GM12878 (cell line): ENCODE data around the gene WBP11. TPM values are rescaled to one million over a fixed set of nuclear protein-coding genes. Genes with fewer than 3 reads are reported as not detected.

Source experiments
- ATAC-seq: fragments of 200-7000 bp; cut with Tn5 transposase; 3 replicates; pipeline ENCODE4 v1.9.1; 2020; ENCODE audit warnings: mild to moderate bottlenecking, moderate library complexity
- BruUV-seq: library from RNA; stranded (reverse); fragments of 400-500 nt; replicated peaks from 2 replicates; lab custom pipeline; 2021; lab: Mats Ljungman, UMichigan
- CTCF ChIA-PET: fragments of 300-600 bp; sonication (Branson Sonifier 250); formaldehyde crosslinking; extraction: SDS; loops from one replicate; lab custom pipeline; 2021; ENCODE audit warnings: inconsistent platforms; lab: Yijun Ruan, JAX
- POLR2A ChIA-PET: fragments of 350-600 bp; formaldehyde crosslinking; extraction: SDS; loops from one replicate; lab custom pipeline; 2021; ENCODE audit warnings: inconsistent platforms; lab: Charles Lee
- RAD21 ChIA-PET: fragments of 300-600 bp; sonication (Branson Sonifier 250); formaldehyde crosslinking; loops from one replicate; lab custom pipeline; 2023; ENCODE audit warnings: antibody characterized with exemption; ENCODE audit not compliant: unreplicated experiment; lab: Charles Lee
- SMC1A ChIA-PET: fragments of 300-600 bp; sonication (Branson Sonifier 250); formaldehyde crosslinking; loops from one replicate; lab custom pipeline; 2023; ENCODE audit not compliant: unreplicated experiment, uncharacterized antibody; lab: Charles Lee
- DNase-seq: peaks from one replicate; pipeline ENCODE4 v3.0.0-alpha.2; 2011; ENCODE audit warnings: low read depth, low spot score
- FAIRE-seq: peaks from 3 replicates; lab custom pipeline; 2011; peaks lifted over from hg19 to GRCh38; lab: Jason Lieb, UNC
- H2AFZ ChIP-seq: 2 replicates; pipeline ENCODE4 v1.6.0; 2011; ENCODE audit warnings: low read depth, low read length, control low read depth; ENCODE audit not compliant: control insufficient read depth
- H3K27ac ChIP-seq: 2 replicates; pipeline ENCODE4 v1.5.1; 2011; ENCODE audit warnings: control low read depth; ENCODE audit not compliant: control insufficient read depth, insufficient read depth
- H3K27me3 ChIP-seq, 2 experiments: replicated peaks in 1 of 2; 2 replicates each; pipeline versions ENCODE4 v1.6.0 to v1.6.1; 2011; ENCODE audit warnings: low read length in 1 of 2; ENCODE audit not compliant: control insufficient read depth in 2 of 2, insufficient read depth in 2 of 2
- H3K36me3 ChIP-seq, 2 experiments: 2 replicates each; pipeline ENCODE4 v1.5.1; 2011; ENCODE audit warnings: low read length in 1 of 2; ENCODE audit not compliant: control insufficient read depth in 2 of 2, insufficient read depth in 2 of 2
- H3K4me1 ChIP-seq: 2 replicates; pipeline ENCODE4 v1.6.1; 2011; ENCODE audit warnings: mild to moderate bottlenecking, low read length, moderate library complexity, mixed read lengths; ENCODE audit not compliant: control insufficient read depth, insufficient read depth
- H3K4me2 ChIP-seq: 2 replicates; pipeline ENCODE4 v1.6.0; 2011; ENCODE audit warnings: control low read depth; ENCODE audit not compliant: control insufficient read depth, insufficient read depth
- H3K4me3 ChIP-seq: fragments of 200-600 bp; sonication (generic); 2 replicates; pipeline ENCODE4 v1.5.1; 2016
- H3K79me2 ChIP-seq: 2 replicates; pipeline ENCODE4 v1.6.0; 2011; ENCODE audit warnings: low read length; ENCODE audit not compliant: control insufficient read depth, insufficient read depth
- H3K9ac ChIP-seq: 2 replicates; pipeline ENCODE4 v1.8.0; 2011; ENCODE audit warnings: low read length, control low read depth, mixed read lengths; ENCODE audit not compliant: control insufficient read depth, insufficient read depth
- H3K9me3 ChIP-seq: replicated peaks from 3 replicates; pipeline ENCODE4 v1.5.1; 2011; ENCODE audit warnings: mild to moderate bottlenecking, low read length; ENCODE audit not compliant: control insufficient read depth, insufficient read depth
- H4K20me1 ChIP-seq: 2 replicates; pipeline ENCODE4 v1.6.0; 2011; ENCODE audit not compliant: control insufficient read depth, insufficient read depth
- CBX5 ChIP-seq: sonication (generic); IDR thresholded peaks from 2 replicates; pipeline ENCODE4 v1.6.1; 2016; ENCODE audit warnings: low read depth, moderate library complexity, mild to moderate bottlenecking, inconsistent platforms
- EP300 ChIP-seq, 2 experiments: fragments of 150-350 bp in 1 of 2; IDR thresholded peaks; 2 replicates each; pipeline ENCODE4 v1.6.1; 2011 to 2012; ENCODE audit warnings: low read depth in 2 of 2, low read length in 2 of 2, borderline replicate concordance in 1 of 2, improper control_type of control experiment in 1 of 2, inconsistent platforms in 1 of 2; ENCODE audit not compliant: control insufficient read depth in 1 of 2
- FOXM1 ChIP-seq: IDR thresholded peaks from 2 replicates; pipeline ENCODE4 v1.6.1; 2012; ENCODE audit warnings: low read depth, mild to moderate bottlenecking, inconsistent platforms, low read length, moderate library complexity
- HDAC6 ChIP-seq: fragments of 200-600 bp; sonication (generic); IDR thresholded peaks from one replicate; pipeline ENCODE4 v1.8.0; 2017; ENCODE audit warnings: antibody characterized with exemption; ENCODE audit not compliant: unreplicated experiment
- IKZF1 ChIP-seq: fragments of 450-650 bp; conservative IDR thresholded peaks from 2 replicates; pipeline ENCODE4 v1.6.1; 2017; ENCODE audit warnings: antibody characterized with exemption, mild to moderate bottlenecking
- NRF1 ChIP-seq: conservative IDR thresholded peaks from 2 replicates; pipeline ENCODE4 v1.6.1; 2011; ENCODE audit warnings: mild to moderate bottlenecking, low read depth, low read length, improper control_type of control experiment
- SUPT20H ChIP-seq: IDR thresholded peaks from 2 replicates; pipeline ENCODE4 v1.6.1; 2011; ENCODE audit warnings: low read depth, mild to moderate bottlenecking, low read length, moderate library complexity, borderline replicate concordance; ENCODE audit not compliant: control insufficient read depth
- SUZ12 ChIP-seq: fragments of 200-600 bp; sonication (generic); IDR thresholded peaks from one replicate; pipeline ENCODE4 v1.6.1; 2018; ENCODE audit warnings: antibody characterized with exemption, mild to moderate bottlenecking; ENCODE audit not compliant: unreplicated experiment
- TCF12 ChIP-seq: IDR thresholded peaks from 2 replicates; pipeline ENCODE4 v1.6.1; 2011; ENCODE audit warnings: low read depth, mild to moderate bottlenecking, low read length
- ZSCAN29 ChIP-seq: fragments of 450-650 bp; IDR thresholded peaks from 2 replicates; pipeline ENCODE4 v1.6.1; 2017; ENCODE audit warnings: mild to moderate bottlenecking, moderate library complexity
- ZZZ3 ChIP-seq: IDR thresholded peaks from 2 replicates; pipeline ENCODE4 v1.6.1; 2011; ENCODE audit warnings: low read depth; ENCODE audit not compliant: control insufficient read depth, insufficient read length
- WGBS: methylation state at CpG from one replicate; pipeline ENCODE4 v1.1.6; 2016; ENCODE audit warnings: low lambda C conversion rate; ENCODE audit not compliant: insufficient replicate concordance, insufficient coverage; ENCODE audit errors: missing lambda C conversion rate; 5-methylcytosine and 5-hydroxymethylcytosine counted together
- in situ Hi-C: fragments of 300-500 bp; cut with MboI; formaldehyde crosslinking; loops from 9 replicates; pipeline ENCODE4 v1.14.3; 2018; ENCODE audit warnings: mixed read lengths
- intact Hi-C: fragments of 100-400 bp; cut with micrococcal nuclease; formaldehyde crosslinking; loops from one replicate; pipeline ENCODE4 v1.14.2; 2022; ENCODE audit not compliant: unreplicated experiment
- polyA plus RNA-seq, 11 experiments: library from polyadenylated mRNA; depleted of rRNA in 4 of 11; unstranded in 6 of 11; stranded (reverse) in 5 of 11; fragments of >200 nt; fragmentation: Nextera tagmentation in 4 of 11; fragmentation: Illumina TruSeq in 1 of 11; extraction: Ambion mirVana in 4 of 11; extraction: Trizol in 1 of 11; gene quantifications; 1 replicate in 1 of 11; 2 replicates in 10 of 11; pipeline versions ENCODE4 v1.2.1 to v1.2.3, GENCODE V29; 2011 to 2016; ENCODE audit warnings: inconsistent platforms in 2 of 11, missing spikeins in 2 of 11, low read depth in 1 of 11
- total RNA-seq, 4 experiments: library from RNA; depleted of rRNA in 3 of 4; stranded (reverse); fragments of >200 nt in 3 of 4; fragmentation: Illumina TruSeq in 1 of 4; extraction: Trizol in 1 of 4; gene quantifications; 2 replicates each; pipeline versions ENCODE4 v1.2.1 to v1.2.3, GENCODE V29; 2013 to 2021
- TF ChIP-seq, protein P1 (sequence below): IDR thresholded peaks from 2 replicates; pipeline ENCODE4 v1.6.1; 2011; ENCODE audit warnings: borderline replicate concordance, low read depth, mild to moderate bottlenecking, moderate library complexity, low read length; ENCODE audit not compliant: insufficient read depth, poor library complexity, severe bottlenecking
- TF ChIP-seq, protein P2 (sequence below): fragments of 450-650 bp; IDR thresholded peaks from 2 replicates; pipeline ENCODE4 v1.6.1; 2018; ENCODE audit warnings: borderline replicate concordance, mild to moderate bottlenecking; ENCODE audit not compliant: partially characterized antibody
- TF ChIP-seq, protein P3 (sequence below): IDR thresholded peaks from 2 replicates; pipeline ENCODE4 v1.6.1; 2012; ENCODE audit warnings: low read depth, low read length, improper control_type of control experiment
- TF ChIP-seq, protein P4 (sequence below): IDR thresholded peaks from 2 replicates; pipeline ENCODE4 v1.6.1; 2012; ENCODE audit warnings: mild to moderate bottlenecking, low read depth, low read length

The WBP11 gene
- total and polyA plus RNA-seq, 10 of the 15 experiments (the other 5 are each of a cell fraction or from before 2014, with no cell fraction given): 11.5 to 107 (median 29.1) TPM

DNA sequence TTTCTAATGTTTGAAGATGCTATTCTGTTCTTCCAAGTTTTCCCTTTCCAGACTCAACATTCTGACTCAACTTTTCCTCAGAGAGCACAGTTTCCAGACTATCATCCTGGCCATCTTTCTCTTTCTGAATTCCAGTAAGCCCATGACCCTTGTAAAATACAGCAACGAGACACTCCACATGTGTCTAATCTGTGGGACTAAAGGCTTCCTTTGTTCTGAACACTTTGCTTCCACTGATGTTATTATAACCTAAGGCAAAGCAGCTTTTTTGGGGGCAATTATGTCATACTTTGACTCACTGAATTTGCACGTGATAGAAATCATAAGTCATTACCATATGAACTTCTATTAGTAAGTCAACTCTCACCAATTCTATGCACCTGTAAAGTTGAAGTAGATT, 46.4 kb upstream of the WBP11 start:
- WGBS: 41% methylated on average over 2 of the region's 2 CpGs
- no peaks in the 10 kb centered on the region for H3K4me1 ChIP-seq
- ChIA-PET RAD21 (interaction anchor here (4.8 kb wide), 1 partner anchor 146 kb away, joined by 70 read pairs; no protein-coding TSS in a partner anchor), SMC1A (interaction anchor here (1.1 to 15.6 kb wide), 5 partner anchors 34 to 147 kb away, joined by 3 to 242 read pairs (median 6); partner anchors contain the start of genes C12orf60 and WBP11), POLR2A (no interaction called here), CTCF (interaction anchor here (6.4 to 9.9 kb wide), 2 partner anchors 41 to 146 kb away, joined by 82 to 104 read pairs; no protein-coding TSS in a partner anchor)
- no peak overlapping the region for H3K4me3 ChIP-seq
- no peaks in the 10 kb centered on the region for H3K79me2 ChIP-seq
- no peaks in the 10 kb centered on the region for H3K27me3 ChIP-seq
- H3K9ac ChIP-seq: no peak overlapping the region
- BruUV-seq: no TSS peak
- no peak overlapping the region for H3K27ac ChIP-seq
- no peak overlapping the region for H2AFZ ChIP-seq
- no peak for DNase-seq
- no peak for FAIRE-seq
- intact Hi-C loops: loop anchor here (5.0 kb wide), 3 partner anchors 33 to 418 kb away; partner anchors contain the start of gene ERP27
- TF ChIP-seq FOXM1 (no peak), NRF1 (no peak), SUZ12 (no peak), SUPT20H (no peak), EP300 (IDR thresholded peaks at IDR 0.05; ENCODE audit: borderline replicate concordance in 1 of 2, control insufficient read depth in 1 of 2, low read depth in 2 of 2, low read length in 2 of 2) (no peak), IKZF1 (no peak), TCF12 (no peak), HDAC6 (no peak), CBX5 (no peak), ZZZ3 (no peak), ZSCAN29 (no peak)
- TF ChIP-seq, protein P1, sequence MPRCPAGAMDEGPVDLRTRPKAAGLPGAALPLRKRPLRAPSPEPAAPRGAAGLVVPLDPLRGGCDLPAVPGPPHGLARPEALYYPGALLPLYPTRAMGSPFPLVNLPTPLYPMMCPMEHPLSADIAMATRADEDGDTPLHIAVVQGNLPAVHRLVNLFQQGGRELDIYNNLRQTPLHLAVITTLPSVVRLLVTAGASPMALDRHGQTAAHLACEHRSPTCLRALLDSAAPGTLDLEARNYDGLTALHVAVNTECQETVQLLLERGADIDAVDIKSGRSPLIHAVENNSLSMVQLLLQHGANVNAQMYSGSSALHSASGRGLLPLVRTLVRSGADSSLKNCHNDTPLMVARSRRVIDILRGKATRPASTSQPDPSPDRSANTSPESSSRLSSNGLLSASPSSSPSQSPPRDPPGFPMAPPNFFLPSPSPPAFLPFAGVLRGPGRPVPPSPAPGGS: no peak
- TF ChIP-seq, protein P2, sequence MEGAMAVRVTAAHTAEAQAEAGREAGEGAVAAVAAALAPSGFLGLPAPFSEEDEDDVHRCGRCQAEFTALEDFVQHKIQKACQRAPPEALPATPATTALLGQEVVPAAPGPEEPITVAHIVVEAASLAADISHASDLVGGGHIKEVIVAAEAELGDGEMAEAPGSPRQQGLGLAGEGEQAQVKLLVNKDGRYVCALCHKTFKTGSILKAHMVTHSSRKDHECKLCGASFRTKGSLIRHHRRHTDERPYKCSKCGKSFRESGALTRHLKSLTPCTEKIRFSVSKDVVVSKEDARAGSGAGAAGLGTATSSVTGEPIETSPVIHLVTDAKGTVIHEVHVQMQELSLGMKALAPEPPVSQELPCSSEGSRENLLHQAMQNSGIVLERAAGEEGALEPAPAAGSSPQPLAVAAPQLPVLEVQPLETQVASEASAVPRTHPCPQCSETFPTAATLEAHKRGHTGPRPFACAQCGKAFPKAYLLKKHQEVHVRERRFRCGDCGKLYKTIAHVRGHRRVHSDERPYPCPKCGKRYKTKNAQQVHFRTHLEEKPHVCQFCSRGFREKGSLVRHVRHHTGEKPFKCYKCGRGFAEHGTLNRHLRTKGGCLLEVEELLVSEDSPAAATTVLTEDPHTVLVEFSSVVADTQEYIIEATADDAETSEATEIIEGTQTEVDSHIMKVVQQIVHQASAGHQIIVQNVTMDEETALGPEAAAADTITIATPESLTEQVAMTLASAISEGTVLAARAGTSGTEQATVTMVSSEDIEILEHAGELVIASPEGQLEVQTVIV: no peak
- TF ChIP-seq, protein P3, sequence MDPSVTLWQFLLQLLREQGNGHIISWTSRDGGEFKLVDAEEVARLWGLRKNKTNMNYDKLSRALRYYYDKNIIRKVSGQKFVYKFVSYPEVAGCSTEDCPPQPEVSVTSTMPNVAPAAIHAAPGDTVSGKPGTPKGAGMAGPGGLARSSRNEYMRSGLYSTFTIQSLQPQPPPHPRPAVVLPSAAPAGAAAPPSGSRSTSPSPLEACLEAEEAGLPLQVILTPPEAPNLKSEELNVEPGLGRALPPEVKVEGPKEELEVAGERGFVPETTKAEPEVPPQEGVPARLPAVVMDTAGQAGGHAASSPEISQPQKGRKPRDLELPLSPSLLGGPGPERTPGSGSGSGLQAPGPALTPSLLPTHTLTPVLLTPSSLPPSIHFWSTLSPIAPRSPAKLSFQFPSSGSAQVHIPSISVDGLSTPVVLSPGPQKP: no peak
- TF ChIP-seq, protein P4, sequence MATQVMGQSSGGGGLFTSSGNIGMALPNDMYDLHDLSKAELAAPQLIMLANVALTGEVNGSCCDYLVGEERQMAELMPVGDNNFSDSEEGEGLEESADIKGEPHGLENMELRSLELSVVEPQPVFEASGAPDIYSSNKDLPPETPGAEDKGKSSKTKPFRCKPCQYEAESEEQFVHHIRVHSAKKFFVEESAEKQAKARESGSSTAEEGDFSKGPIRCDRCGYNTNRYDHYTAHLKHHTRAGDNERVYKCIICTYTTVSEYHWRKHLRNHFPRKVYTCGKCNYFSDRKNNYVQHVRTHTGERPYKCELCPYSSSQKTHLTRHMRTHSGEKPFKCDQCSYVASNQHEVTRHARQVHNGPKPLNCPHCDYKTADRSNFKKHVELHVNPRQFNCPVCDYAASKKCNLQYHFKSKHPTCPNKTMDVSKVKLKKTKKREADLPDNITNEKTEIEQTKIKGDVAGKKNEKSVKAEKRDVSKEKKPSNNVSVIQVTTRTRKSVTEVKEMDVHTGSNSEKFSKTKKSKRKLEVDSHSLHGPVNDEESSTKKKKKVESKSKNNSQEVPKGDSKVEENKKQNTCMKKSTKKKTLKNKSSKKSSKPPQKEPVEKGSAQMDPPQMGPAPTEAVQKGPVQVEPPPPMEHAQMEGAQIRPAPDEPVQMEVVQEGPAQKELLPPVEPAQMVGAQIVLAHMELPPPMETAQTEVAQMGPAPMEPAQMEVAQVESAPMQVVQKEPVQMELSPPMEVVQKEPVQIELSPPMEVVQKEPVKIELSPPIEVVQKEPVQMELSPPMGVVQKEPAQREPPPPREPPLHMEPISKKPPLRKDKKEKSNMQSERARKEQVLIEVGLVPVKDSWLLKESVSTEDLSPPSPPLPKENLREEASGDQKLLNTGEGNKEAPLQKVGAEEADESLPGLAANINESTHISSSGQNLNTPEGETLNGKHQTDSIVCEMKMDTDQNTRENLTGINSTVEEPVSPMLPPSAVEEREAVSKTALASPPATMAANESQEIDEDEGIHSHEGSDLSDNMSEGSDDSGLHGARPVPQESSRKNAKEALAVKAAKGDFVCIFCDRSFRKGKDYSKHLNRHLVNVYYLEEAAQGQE: no peak
- no peaks in the 10 kb centered on the region for H3K9me3 ChIP-seq
- H3K36me3 ChIP-seq: no peaks in the 10 kb centered on the region
- in situ Hi-C loops: loop anchor here (5.0 kb wide), 1 partner anchor 148 kb away; no protein-coding TSS in a partner anchor
- no peak for ATAC-seq
- no peaks in the 10 kb centered on the region for H4K20me1 ChIP-seq
- H3K4me2 ChIP-seq: no peak overlapping the region
